SIG-M5 treated with dmso at 0.1 percent for 504 hours (cell line): ENCODE data around the gene EVX1.

ENCODE experiments used
- DNase-seq: peaks from one replicate; lab custom pipeline; 2025; ENCODE audit not compliant: unreplicated experiment; lab: John Stamatoyannopoulos, UW

EVX1 gene

GRCh38 chr7:27248911-27249723, 6.5 kb downstream of the EVX1 start:
- peak; percentile 64 for DNase-seq

GRCh38 chr7:27249724-27250556, 7.3 kb downstream of the EVX1 start:
- DNase-seq, result no peak

GRCh38 chr7:27250557-27251070, 8.0 kb downstream of the EVX1 start:
- DNase-seq, result no peak

GRCh38 chr7:27251136-27251651, 8.6 kb downstream of the EVX1 start:
- DNase-seq, result no peak

- DNase-seq, result no peak
Observed at GRCh38 chr7:27251652-27252590, 9.3 kb downstream of the EVX1 start.

GRCh38 chr7:27254625-27255024, 12.0 kb downstream of the EVX1 start:
- no peak for DNase-seq

- DNase-seq, result no peak
Observed at GRCh38 chr7:27260211-27260610, 17.6 kb downstream of the EVX1 start.

GRCh38 chr7:27262121-27262520, 19.5 kb downstream of the EVX1 start:
- no peak for DNase-seq

- no peak for DNase-seq
Observed at GRCh38 chr7:27263781-27264180, 21.2 kb downstream of the EVX1 start.

GRCh38 chr7:27269455-27269854, 26.9 kb downstream of the EVX1 start:
- no peak for DNase-seq

- DNase-seq, result no peak
Observed at GRCh38 chr7:27271384-27271783, 28.8 kb downstream of the EVX1 start.

GRCh38 chr7:27277628-27278027, 35.0 kb downstream of the EVX1 start:
- peak; percentile 26 for DNase-seq

- DNase-seq, result no peak
Observed at GRCh38 chr7:27283558-27283957, 41.0 kb downstream of the EVX1 start.

- no peak for DNase-seq
Observed at GRCh38 chr7:27295236-27295635, 52.6 kb downstream of the EVX1 start.

GRCh38 chr7:27297356-27297755, 54.8 kb downstream of the EVX1 start:
- DNase-seq, result no peak
